ENCODE measurements around the gene USP17L25.
"Not testable (repeated sequence)": the region's sequence is repeated elsewhere in the genome, so short reads cannot be mapped to it uniquely, and the experiment has no call there.

Gene USP17L25, protein sequence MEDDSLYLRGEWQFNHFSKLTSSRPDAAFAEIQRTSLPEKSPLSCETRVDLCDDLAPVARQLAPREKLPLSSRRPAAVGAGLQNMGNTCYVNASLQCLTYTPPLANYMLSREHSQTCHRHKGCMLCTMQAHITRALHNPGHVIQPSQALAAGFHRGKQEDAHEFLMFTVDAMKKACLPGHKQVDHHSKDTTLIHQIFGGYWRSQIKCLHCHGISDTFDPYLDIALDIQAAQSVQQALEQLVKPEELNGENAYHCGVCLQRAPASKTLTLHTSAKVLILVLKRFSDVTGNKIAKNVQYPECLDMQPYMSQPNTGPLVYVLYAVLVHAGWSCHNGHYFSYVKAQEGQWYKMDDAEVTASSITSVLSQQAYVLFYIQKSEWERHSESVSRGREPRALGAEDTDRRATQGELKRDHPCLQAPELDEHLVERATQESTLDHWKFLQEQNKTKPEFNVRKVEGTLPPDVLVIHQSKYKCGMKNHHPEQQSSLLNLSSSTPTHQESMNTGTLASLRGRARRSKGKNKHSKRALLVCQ

DNA sequence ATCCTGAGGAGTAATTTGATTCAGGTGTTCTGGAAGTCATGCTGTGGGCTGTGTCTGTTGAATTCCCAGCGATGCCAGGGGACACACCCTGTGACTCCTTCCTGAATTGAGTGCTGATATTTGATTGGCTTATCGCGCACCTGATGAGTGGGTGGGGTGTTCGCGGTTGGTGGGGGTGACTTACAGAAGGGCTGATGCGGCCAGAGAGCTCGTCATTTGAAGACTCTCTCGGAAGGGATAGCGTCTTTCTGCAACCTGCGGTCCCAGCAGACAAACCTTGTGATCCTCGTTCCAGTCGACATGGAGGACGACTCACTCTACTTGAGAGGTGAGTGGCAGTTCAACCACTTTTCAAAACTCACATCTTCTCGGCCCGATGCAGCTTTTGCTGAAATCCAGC lies at the start of gene USP17L25:
TSS of gene USP17L25 (plus strand) at position 301 of the 400 bp plus-strand sequence. CDS start at position 301, 0 bp downstream.
- H3K9me3 ChIP-seq; H3K4me3 ChIP-seq; DNase-seq; H3K36me3 ChIP-seq; H3K4me1 ChIP-seq; intact Hi-C loops (cut with DNase I; ENCODE audit: low total_unique reads); H3K27ac ChIP-seq; H3K27me3 ChIP-seq: not testable (repeated sequence)

DNA sequence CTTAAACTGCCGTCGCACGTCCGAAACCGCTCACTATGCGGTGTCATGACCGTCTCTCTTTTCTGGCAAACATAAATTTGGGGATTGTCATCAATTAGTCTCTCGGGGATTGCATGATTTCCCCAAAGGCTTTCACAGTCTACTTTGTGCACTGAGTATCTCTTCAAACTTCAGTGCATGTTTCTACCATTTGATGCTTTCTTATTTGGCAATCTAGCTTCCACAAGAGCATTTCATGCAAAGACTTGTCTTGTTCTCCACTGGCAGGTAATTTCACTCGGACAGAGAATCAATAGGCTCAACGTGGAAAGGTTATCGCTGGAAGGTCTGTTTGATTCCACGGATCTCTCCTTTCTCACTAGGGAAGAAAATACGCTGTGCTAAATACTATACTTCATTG lies 5.5 kb upstream of the USP17L25 start:
- H3K4me3 ChIP-seq; DNase-seq; H3K36me3 ChIP-seq; intact Hi-C loops (cut with DNase I; ENCODE audit: low total_unique reads); H3K27me3 ChIP-seq; H3K9me3 ChIP-seq; H3K4me1 ChIP-seq; H3K27ac ChIP-seq: not testable (repeated sequence)

DNA sequence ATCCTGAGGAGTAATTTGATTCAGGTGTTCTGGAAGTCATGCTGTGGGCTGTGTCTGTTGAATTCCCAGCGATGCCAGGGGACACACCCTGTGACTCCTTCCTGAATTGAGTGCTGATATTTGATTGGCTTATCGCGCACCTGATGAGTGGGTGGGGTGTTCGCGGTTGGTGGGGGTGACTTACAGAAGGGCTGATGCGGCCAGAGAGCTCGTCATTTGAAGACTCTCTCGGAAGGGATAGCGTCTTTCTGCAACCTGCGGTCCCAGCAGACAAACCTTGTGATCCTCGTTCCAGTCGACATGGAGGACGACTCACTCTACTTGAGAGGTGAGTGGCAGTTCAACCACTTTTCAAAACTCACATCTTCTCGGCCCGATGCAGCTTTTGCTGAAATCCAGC lies 4.8 kb upstream of the USP17L25 start, which contains the start of gene USP17L24:
TSS of gene USP17L24 (plus strand) at position 301 of the 400 bp plus-strand sequence. CDS start at position 301, 0 bp downstream.
- H3K4me3 ChIP-seq; H3K27me3 ChIP-seq; H3K4me1 ChIP-seq; H3K36me3 ChIP-seq; DNase-seq; H3K27ac ChIP-seq; H3K9me3 ChIP-seq; intact Hi-C loops (cut with DNase I; ENCODE audit: low total_unique reads): not testable (repeated sequence)

- H3K36me3 ChIP-seq; H3K9me3 ChIP-seq; H3K4me3 ChIP-seq; DNase-seq; H3K27ac ChIP-seq; H3K27me3 ChIP-seq; intact Hi-C loops (cut with DNase I; ENCODE audit: low total_unique reads); H3K4me1 ChIP-seq: not testable (repeated sequence)
Observed at GRCh38 chr4:9334358-9334757, 4.6 kb downstream of the USP17L25 start, which contains the start of gene USP17L26. USP17L26 (plus strand) TSS chr4:9334658; CDS start chr4:9334658, 0 bp downstream.

GRCh38 chr4:9339103-9339502 lies 9.4 kb downstream of the USP17L25 start, which contains the start of gene USP17L5:
USP17L5 (plus strand) TSS chr4:9339403; CDS start chr4:9339403, 0 bp downstream.
- H3K4me1 ChIP-seq; H3K36me3 ChIP-seq; DNase-seq; H3K9me3 ChIP-seq; H3K27me3 ChIP-seq; H3K4me3 ChIP-seq; intact Hi-C loops (cut with DNase I; ENCODE audit: low total_unique reads); H3K27ac ChIP-seq: not testable (repeated sequence)

GRCh38 chr4:9343848-9344247 lies 14.1 kb downstream of the USP17L25 start, which contains the start of gene USP17L27:
USP17L27 (plus strand) TSS chr4:9344148; CDS start chr4:9344148, 0 bp downstream.
- H3K9me3 ChIP-seq; H3K4me1 ChIP-seq; intact Hi-C loops (cut with DNase I; ENCODE audit: low total_unique reads); H3K4me3 ChIP-seq; H3K27ac ChIP-seq; DNase-seq; H3K27me3 ChIP-seq; H3K36me3 ChIP-seq: not testable (repeated sequence)

DNA sequence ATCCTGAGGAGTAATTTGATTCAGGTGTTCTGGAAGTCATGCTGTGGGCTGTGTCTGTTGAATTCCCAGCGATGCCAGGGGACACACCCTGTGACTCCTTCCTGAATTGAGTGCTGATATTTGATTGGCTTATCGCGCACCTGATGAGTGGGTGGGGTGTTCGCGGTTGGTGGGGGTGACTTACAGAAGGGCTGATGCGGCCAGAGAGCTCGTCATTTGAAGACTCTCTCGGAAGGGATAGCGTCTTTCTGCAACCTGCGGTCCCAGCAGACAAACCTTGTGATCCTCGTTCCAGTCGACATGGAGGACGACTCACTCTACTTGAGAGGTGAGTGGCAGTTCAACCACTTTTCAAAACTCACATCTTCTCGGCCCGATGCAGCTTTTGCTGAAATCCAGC lies 18.9 kb downstream of the USP17L25 start, which contains the start of gene USP17L28:
TSS of gene USP17L28 (plus strand) at position 301 of the 400 bp plus-strand sequence. CDS start at position 301, 0 bp downstream.
- H3K27me3 ChIP-seq; H3K4me1 ChIP-seq; H3K4me3 ChIP-seq; H3K27ac ChIP-seq; DNase-seq; H3K9me3 ChIP-seq; intact Hi-C loops (cut with DNase I; ENCODE audit: low total_unique reads); H3K36me3 ChIP-seq: not testable (repeated sequence)

GRCh38 chr4:9350866-9351265 lies 21.2 kb downstream of the USP17L25 start:
- DNase-seq; H3K36me3 ChIP-seq; H3K9me3 ChIP-seq; H3K27ac ChIP-seq; H3K4me1 ChIP-seq; H3K4me3 ChIP-seq; intact Hi-C loops (cut with DNase I; ENCODE audit: low total_unique reads); H3K27me3 ChIP-seq: not testable (repeated sequence)

GRCh38 chr4:9353338-9353737 lies 23.6 kb downstream of the USP17L25 start, which contains the start of gene USP17L29:
USP17L29 (plus strand) TSS chr4:9353638; CDS start chr4:9353638, 0 bp downstream.
- H3K4me3 ChIP-seq; DNase-seq; H3K27ac ChIP-seq; H3K27me3 ChIP-seq; H3K9me3 ChIP-seq; H3K36me3 ChIP-seq; intact Hi-C loops (cut with DNase I; ENCODE audit: low total_unique reads); H3K4me1 ChIP-seq: not testable (repeated sequence)

GRCh38 chr4:9362829-9363228 lies 33.1 kb downstream of the USP17L25 start, which contains the start of gene USP17L30:
USP17L30 (plus strand) TSS chr4:9363129; CDS start chr4:9363129, 0 bp downstream.
- DNase-seq; intact Hi-C loops (cut with DNase I; ENCODE audit: low total_unique reads); H3K9me3 ChIP-seq; H3K36me3 ChIP-seq; H3K4me1 ChIP-seq; H3K27me3 ChIP-seq; H3K4me3 ChIP-seq; H3K27ac ChIP-seq: not testable (repeated sequence)

GRCh38 chr4:9379881-9380280 lies 50.2 kb downstream of the USP17L25 start:
- H3K4me1 ChIP-seq; H3K36me3 ChIP-seq; intact Hi-C loops (cut with DNase I; ENCODE audit: low total_unique reads); H3K9me3 ChIP-seq; DNase-seq; H3K27me3 ChIP-seq; H3K4me3 ChIP-seq; H3K27ac ChIP-seq: not testable (repeated sequence)
